ENCODE measurements around the gene SNX1.

DNA sequence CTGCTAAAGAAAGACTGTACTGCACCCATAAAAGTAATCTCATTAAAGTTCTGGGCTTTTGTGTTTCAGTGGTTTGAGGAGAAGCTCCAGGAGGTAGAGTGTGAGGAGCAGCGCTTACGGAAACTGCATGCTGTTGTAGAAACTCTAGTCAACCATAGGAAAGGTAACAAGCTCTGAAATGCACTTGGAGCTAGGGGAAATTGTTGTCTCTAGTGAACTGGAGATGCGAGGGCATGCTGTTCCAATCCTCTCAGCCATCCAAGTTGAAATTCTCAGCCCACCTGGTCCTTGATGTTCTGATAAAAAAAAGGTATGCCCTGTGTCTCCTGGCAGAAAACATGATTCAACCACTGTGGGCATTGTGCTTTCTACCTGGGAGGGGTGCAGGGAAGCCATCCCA lies 34.4 kb downstream of the SNX1 start:
- TF ChIP-seq, protein P1, sequence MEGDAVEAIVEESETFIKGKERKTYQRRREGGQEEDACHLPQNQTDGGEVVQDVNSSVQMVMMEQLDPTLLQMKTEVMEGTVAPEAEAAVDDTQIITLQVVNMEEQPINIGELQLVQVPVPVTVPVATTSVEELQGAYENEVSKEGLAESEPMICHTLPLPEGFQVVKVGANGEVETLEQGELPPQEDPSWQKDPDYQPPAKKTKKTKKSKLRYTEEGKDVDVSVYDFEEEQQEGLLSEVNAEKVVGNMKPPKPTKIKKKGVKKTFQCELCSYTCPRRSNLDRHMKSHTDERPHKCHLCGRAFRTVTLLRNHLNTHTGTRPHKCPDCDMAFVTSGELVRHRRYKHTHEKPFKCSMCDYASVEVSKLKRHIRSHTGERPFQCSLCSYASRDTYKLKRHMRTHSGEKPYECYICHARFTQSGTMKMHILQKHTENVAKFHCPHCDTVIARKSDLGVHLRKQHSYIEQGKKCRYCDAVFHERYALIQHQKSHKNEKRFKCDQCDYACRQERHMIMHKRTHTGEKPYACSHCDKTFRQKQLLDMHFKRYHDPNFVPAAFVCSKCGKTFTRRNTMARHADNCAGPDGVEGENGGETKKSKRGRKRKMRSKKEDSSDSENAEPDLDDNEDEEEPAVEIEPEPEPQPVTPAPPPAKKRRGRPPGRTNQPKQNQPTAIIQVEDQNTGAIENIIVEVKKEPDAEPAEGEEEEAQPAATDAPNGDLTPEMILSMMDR (IDR thresholded peaks at IDR 0.05): no peak
- TF ChIP-seq POLR2A (IDR thresholded peaks at IDR 0.05) (no peak), EP300 (IDR thresholded peaks at IDR 0.05) (no peak)
